ENCODE measurements around the gene ZNF219.

Gene ZNF219

GRCh38 chr14:21069388-21070082 lies 28.9 kb downstream of the ZNF219 start:
- DNase-seq (ENCODE audit: low read depth, low spot score), result no peak

- DNase-seq (ENCODE audit: low read depth, low spot score), result no peak
These were observed 29.7 kb downstream of the ZNF219 start for GRCh38 chr14:21068521-21069387.

GRCh38 chr14:21066882-21067502 lies 31.5 kb downstream of the ZNF219 start:
- DNase-seq (ENCODE audit: low read depth, low spot score), result no peak

GRCh38 chr14:21063479-21063878 lies 35.0 kb downstream of the ZNF219 start:
- no peak for DNase-seq (ENCODE audit: low read depth, low spot score)

DNA sequence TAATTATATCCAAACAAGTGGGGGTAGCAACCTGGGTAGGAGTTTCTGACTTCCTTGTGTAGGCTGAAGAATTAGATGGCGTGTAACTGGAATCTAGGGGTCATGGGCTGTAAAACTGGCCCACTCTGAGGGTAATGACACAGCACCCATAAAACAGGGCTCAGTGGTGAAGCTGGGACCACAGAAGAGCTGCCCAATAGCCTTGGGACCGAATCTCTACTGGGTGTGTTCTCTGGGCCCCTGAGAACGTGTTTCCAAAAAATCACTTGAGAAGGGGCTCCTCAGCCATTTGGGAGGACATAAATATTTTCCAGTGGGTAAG lies 37.1 kb downstream of the ZNF219 start:
- DNase-seq (ENCODE audit: low read depth, low spot score), result no peak

DNA sequence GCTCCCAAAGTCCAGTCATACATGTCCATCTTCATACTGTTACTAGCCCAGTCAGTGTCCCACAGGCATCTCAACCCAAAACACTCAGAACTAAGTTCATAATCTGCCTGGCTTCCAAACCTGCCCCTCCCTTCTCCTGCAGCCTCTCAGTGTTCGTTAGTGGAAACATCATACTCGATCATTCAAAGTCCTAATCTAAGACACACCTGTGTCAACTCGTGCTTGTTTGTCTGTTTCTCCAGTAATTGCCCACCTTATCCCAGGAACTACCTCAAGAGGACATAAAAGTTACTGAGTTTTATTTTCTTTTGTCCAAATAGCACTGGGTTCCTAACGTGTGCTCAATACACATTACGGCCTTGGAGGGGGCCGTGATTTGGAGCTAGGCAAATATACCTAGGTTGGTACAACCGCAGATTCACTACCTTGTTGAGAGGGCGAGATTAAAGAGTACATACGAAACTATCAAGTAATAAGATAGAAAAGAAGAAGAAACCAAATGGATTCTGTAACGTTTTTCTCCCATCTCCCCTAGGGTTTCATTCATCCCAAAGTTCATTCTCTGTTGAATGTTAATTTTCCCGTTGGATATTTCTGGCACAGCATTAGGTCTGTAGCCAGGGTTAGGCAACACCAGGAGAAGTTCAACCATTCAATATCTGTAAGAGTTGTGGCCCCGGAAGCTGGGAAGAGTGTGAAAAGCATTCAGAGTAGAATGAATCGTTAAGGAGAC lies 37.7 kb downstream of the ZNF219 start:
- no peak for DNase-seq (ENCODE audit: low read depth, low spot score)

DNA sequence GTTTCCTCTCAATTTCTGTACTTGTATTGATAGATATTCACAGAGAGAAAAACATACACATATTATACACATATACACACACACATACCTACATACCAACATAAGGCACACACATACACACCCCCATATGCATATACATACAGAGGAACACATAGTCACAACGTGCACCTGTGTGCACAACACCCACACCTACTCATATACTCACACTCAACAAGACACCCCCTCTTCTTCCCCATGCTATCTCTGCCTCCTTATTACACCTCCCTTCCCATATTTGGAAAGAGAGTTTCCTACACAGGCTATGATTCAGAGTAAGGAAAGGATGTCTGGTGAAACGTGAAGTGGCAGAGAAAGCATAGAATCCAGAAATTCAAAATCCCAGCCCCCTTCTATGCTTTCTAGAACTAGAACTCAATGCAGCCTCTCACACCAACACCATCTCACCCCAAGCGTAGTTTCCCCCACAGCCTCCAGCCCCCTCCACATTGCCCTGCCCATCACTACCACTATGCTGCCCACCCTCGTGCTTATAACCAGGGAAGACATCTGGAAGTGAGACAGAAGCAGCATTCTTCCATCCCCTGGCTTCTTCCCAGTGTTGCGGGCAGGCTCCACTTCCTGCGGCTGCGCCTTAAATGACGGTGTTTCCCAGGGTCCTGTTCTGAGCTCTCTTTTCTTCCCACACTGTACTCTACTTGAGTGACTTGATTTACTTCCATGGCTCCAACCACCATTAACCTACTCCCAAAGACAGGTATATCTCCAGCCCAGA lies 38.4 kb downstream of the ZNF219 start:
- DNase-seq (ENCODE audit: low read depth, low spot score), result no peak

DNA sequence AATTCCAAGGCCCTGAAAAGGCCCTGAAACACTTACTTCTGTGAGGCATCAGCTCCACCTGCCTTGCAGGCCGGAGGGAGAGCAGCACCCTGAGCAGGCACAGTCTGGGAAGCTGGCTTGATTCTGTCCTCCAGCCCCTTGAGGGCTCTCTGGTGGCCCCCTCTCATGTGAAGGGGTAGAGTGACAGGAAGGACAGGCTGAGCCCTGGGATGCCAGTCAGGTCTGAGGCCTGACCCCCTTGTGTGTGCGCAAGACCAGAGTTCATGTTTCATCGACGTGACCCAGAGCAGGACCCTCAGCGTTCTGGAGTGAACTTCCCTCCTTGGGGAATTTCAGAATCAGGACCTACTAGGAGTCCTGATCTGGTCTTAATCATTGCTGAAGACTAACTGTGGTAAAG lies 39.6 kb downstream of the ZNF219 start:
- DNase-seq (ENCODE audit: low read depth, low spot score), result no peak

GRCh38 chr14:21057803-21058675 lies 40.4 kb downstream of the ZNF219 start, which contains the start of gene RNASE8:
Gene RNASE8, plus strand, starts transcription at chr14:21057822. Its CDS starts 71 bp downstream, at chr14:21057893.
- DNase-seq (ENCODE audit: low read depth, low spot score), result no peak

- DNase-seq (ENCODE audit: low read depth, low spot score), result no peak
These were observed 41.8 kb downstream of the ZNF219 start for GRCh38 chr14:21056520-21057163.

DNA sequence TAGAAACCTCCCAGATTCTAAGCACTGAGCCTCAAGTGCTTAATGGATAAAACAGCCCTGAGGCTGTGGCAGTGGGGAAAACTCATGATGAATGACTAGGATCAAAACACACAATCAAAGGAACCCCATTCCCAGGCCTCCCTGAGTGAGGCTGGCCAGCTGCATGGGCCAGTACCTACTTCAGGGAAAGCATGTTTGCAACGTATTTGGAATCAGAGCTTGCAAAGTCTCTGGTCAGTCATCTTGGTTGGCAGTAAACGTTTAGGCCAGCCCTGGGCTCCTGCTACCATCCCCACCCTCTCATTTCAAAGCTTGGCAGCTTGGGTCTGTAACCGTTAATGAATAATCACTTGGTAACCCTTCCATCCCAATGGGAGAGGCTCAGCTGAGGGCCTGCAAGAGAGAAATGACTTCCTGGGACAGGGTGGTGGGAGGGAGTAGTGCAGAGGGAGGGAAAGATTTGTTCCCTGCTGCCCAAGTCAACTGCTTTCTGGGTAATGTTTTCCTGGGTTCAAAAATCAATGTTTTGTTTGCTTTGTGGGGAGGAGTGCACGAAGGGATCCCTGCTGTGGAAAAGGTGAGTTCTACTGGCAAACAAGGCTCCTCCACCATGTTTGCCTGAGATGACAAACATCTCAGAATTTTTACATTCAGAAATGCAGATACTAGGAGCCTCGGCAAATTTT lies 42.9 kb downstream of the ZNF219 start:
- no peak for DNase-seq (ENCODE audit: low read depth, low spot score)

DNA sequence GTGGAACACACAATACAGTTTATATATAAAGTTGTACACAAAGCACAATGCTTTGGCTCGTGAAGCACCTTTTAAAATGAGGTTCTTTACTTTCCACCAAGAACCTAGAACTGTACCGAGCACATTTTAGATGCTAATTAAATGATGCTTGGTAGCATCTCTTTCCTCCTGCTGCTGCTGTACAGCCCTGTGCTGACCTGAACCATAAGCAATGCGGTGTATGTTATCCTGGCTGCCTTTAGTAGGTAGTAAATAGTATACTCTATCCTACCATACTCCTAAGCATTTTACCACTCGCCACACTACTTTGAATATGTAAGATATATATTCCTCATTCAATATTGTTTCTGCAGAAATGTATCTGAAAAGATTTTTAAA lies 43.7 kb downstream of the ZNF219 start:
- DNase-seq (ENCODE audit: low read depth, low spot score), result no peak

DNA sequence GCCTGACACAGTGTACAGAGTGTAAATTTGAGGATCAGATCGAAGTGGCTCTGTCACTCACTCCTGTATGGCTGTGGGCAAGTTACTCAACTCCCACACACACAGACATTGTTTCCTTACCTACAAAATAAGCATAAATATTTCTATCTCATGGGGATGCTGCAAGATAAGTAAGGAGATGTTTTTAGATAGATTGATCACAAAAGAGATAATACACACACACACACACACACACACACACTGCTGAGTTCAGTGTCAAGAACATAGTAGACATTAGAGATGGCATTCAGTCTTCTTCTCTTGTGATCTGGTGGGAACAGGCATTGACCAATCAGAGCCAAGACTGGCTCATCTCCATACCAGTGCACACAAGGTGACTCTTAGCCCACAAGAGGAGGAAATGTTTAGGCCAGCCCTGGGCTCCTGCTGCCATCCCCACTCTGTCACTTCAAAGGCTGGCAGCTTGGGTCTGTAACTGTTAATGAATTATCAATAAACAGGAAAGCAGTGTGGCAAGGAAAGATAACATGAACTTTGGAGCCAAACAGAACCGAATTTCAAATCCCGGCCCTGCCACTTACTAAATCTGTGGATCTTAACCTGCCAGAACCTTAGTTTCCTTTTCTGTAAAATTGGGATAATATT lies 44.2 kb downstream of the ZNF219 start:
- no peak for DNase-seq (ENCODE audit: low read depth, low spot score)

DNA sequence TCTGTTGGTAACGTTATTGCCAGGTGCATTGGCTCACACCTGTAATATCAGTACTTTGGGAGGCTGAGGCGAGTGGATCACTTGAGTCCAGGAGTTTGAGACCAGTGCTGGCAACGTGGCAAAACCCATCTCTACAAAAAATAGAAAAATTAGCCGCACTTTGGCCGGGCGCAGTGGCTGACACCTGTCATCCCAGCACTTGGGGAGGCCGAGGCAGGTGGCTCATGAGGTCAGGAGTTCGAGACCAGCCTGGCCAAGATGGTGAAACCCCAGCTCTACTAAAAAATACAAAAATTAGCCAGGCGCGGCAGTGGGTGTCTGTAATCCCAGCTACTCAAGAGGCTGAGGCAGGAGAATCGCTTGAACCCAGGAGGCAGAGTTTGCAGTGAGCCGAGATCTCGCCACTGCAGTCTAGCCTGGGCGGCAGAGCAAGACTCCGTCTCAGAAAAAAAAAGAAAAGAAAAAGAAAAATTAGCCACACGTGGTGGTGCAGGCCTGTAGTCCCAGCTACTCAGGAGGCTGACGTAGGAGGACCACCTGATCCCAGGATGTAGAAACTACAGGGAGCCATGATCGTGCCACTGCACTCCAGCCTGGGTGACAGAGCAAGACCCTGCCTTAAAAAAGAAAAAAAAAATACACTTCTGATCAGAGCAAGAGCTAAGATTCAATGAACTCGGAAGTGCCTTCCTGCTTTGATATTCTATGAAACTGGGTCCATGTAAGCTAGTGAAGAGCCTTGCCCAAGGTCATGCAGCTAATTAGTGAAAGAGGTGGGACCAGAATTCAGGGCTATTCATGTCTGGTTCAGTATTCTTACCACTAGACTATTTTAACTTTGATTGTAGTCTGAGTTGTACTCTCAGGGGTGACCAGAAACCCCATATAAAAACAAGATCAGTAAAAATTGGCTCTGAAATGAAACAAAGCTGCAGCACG lies 45.0 kb downstream of the ZNF219 start:
- no peak for DNase-seq (ENCODE audit: low read depth, low spot score)

- no peak for DNase-seq (ENCODE audit: low read depth, low spot score)
These were observed 47.9 kb downstream of the ZNF219 start for GRCh38 chr14:21050597-21050996.

GRCh38 chr14:21049271-21049673 lies 49.2 kb downstream of the ZNF219 start:
- no peak for DNase-seq (ENCODE audit: low read depth, low spot score)

- no peak for DNase-seq (ENCODE audit: low read depth, low spot score)
These were observed 49.8 kb downstream of the ZNF219 start for GRCh38 chr14:21048638-21049037.

DNA sequence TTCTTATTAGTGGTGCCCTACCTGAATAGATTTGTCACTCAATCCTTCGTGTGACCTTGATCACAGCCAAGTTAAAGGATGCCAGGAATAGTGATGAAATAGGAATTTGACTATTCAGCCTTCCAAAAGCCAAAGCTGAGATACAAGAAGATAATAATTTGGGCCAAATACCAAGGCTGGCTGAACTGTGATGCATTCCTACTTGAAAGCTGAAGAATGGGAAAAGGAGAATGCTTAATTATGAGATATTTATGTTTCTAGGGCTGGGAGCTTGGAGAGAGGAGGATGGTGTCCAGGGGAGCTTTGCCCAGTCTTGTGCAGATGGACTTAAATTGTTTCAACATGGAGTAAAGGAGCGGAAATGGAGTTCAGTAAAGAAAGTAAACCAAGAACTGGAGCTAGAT lies 51.1 kb downstream of the ZNF219 start:
- DNase-seq (ENCODE audit: low read depth, low spot score), result no peak
